Endothelial cell of umbilical vein (primary cell): ENCODE measurements around the gene CYB561A3.

Experiments used
- POLR2A ChIP-seq: IDR thresholded peaks from 2 replicates; pipeline ENCODE4 v1.6.1; 2012; ENCODE audit warnings: low read depth, mild to moderate bottlenecking, control low read depth, low read length
- TF ChIP-seq, protein P1 (sequence below), 2 donors: IDR thresholded peaks; 1 replicate in 1 of 2; 2 replicates in 1 of 2; pipeline ENCODE4 v1.5.1; 2011; ENCODE audit warnings: low read length in 2 of 2, mild to moderate bottlenecking in 2 of 2, moderate library complexity in 2 of 2, control low read depth in 1 of 2, inconsistent platforms in 1 of 2, low read depth in 1 of 2; ENCODE audit not compliant: insufficient read depth in 1 of 2; ENCODE audit errors: extremely low read depth in 1 of 2

DNA sequence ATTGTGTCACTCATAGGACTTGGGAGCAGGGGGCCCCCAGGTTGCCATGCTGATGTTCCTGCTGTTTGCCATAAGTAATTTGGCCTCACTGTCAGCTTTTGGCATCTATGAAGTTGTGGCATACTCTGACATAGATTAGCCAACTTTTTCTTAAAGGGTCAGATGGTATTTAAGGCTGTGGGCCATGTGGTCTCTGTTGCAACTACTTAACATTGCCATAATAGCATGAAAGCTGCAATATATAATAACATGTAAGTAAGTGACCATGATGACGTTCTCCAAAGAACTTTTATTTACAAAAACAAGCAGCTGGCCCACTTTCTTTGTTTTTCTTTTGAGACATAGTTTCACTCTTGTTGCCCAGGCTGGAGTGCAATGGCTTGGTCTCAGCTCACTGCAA, 28.5 kb upstream of the CYB561A3 start:
- TF ChIP-seq, protein P1, sequence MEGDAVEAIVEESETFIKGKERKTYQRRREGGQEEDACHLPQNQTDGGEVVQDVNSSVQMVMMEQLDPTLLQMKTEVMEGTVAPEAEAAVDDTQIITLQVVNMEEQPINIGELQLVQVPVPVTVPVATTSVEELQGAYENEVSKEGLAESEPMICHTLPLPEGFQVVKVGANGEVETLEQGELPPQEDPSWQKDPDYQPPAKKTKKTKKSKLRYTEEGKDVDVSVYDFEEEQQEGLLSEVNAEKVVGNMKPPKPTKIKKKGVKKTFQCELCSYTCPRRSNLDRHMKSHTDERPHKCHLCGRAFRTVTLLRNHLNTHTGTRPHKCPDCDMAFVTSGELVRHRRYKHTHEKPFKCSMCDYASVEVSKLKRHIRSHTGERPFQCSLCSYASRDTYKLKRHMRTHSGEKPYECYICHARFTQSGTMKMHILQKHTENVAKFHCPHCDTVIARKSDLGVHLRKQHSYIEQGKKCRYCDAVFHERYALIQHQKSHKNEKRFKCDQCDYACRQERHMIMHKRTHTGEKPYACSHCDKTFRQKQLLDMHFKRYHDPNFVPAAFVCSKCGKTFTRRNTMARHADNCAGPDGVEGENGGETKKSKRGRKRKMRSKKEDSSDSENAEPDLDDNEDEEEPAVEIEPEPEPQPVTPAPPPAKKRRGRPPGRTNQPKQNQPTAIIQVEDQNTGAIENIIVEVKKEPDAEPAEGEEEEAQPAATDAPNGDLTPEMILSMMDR (IDR thresholded peaks at IDR 0.05; ENCODE audit: extremely low read depth in 1 of 2, insufficient read depth in 1 of 2, low read depth in 1 of 2, low read length in 2 of 2): no peak
- no peak for TF ChIP-seq POLR2A
